Osteocyte (in vitro differentiated cells): ENCODE results near the gene TP53. TPM values are rescaled to one million over a fixed set of nuclear protein-coding genes. Genes with fewer than 3 reads are reported as not detected.

Source experiments
- DNase-seq: peaks from one replicate; pipeline ENCODE4 v3.0.0; 2021; ENCODE audit warnings: mixed read lengths; ENCODE audit not compliant: unreplicated experiment; ENCODE audit errors: extremely low spot score
- H3K27ac Mint-ChIP-seq: one replicate; pipeline ENCODE4 v1.8.0; 2021; ENCODE audit warnings: mild to moderate bottlenecking, mixed read lengths; ENCODE audit not compliant: unreplicated experiment
- H3K27me3 Mint-ChIP-seq: one replicate; pipeline ENCODE4 v1.8.0; 2021; ENCODE audit warnings: mixed read lengths; ENCODE audit not compliant: unreplicated experiment
- H3K36me3 Mint-ChIP-seq: one replicate; pipeline ENCODE4 v1.8.0; 2021; ENCODE audit warnings: mixed read lengths; ENCODE audit not compliant: unreplicated experiment
- H3K4me1 Mint-ChIP-seq: one replicate; pipeline ENCODE4 v1.8.0; 2021; ENCODE audit warnings: mixed read lengths; ENCODE audit not compliant: unreplicated experiment
- H3K4me3 Mint-ChIP-seq: one replicate; pipeline ENCODE4 v1.8.0; 2021; ENCODE audit warnings: mild to moderate bottlenecking, moderate library complexity, mixed read lengths; ENCODE audit not compliant: unreplicated experiment
- H3K9me3 Mint-ChIP-seq: one replicate; pipeline ENCODE4 v1.8.0; 2021; ENCODE audit warnings: mixed read lengths; ENCODE audit not compliant: unreplicated experiment
- total RNA-seq: library from RNA; stranded (reverse); gene quantifications from 2 replicates; pipeline ENCODE4 v1.2.1, GENCODE V29; 2021
- TF ChIP-seq, protein P1 (sequence below): fragments of 200-600 bp; sonication (generic); IDR thresholded peaks from 2 replicates; pipeline ENCODE4 v1.5.0; 2021; ENCODE audit warnings: antibody characterized with exemption, mild to moderate bottlenecking, moderate library complexity

The TP53 gene
- total RNA-seq, 1 donor from 2014 or later = 99.5 TPM

- DNase-seq = no peak
- Mint-ChIP-seq H3K4me3 (no peak overlapping the region), H3K9me3 (peaks cover 6% of the 10 kb centered on the region), H3K27ac (no peak overlapping the region), H3K4me1 (peaks cover 2% of the 10 kb centered on the region), H3K36me3 (peaks cover 38% of the 10 kb centered on the region), H3K27me3 (no peaks in the 10 kb centered on the region)
- TF ChIP-seq, protein P1, sequence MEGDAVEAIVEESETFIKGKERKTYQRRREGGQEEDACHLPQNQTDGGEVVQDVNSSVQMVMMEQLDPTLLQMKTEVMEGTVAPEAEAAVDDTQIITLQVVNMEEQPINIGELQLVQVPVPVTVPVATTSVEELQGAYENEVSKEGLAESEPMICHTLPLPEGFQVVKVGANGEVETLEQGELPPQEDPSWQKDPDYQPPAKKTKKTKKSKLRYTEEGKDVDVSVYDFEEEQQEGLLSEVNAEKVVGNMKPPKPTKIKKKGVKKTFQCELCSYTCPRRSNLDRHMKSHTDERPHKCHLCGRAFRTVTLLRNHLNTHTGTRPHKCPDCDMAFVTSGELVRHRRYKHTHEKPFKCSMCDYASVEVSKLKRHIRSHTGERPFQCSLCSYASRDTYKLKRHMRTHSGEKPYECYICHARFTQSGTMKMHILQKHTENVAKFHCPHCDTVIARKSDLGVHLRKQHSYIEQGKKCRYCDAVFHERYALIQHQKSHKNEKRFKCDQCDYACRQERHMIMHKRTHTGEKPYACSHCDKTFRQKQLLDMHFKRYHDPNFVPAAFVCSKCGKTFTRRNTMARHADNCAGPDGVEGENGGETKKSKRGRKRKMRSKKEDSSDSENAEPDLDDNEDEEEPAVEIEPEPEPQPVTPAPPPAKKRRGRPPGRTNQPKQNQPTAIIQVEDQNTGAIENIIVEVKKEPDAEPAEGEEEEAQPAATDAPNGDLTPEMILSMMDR = peak; percentile 53
These were observed 14.1 kb downstream of the TP53 start for GRCh38 chr17:7673239-7673638.

DNA sequence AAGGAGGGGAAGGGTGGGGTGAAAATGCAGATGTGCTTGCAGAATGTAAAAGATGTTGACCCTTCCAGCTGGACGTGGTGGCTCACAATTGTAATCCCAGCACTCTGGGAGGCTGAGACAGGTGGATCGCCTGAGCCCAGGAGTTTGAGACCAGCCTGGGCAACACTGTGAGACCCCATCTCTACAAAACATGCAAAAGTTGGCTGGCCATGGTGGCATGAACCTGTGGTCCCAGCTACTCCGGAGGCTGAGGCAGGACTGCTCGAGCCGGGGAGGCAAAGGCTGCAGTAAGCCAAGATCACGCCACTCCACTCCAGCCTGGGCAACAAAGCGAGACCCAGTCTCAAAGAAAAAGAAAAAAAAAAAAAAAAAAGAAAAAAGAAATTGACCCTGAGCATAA, 18.8 kb downstream of the TP53 start:
- TF ChIP-seq, protein P1 = no peak
- no peak overlapping the region for H3K4me3 Mint-ChIP-seq
- H3K4me1 Mint-ChIP-seq = no peaks in the 10 kb centered on the region

GRCh38 chr17:7667656-7668406, 19.5 kb downstream of the TP53 start:
- no peak for DNase-seq
- Mint-ChIP-seq H3K4me1 (no peaks in the 10 kb centered on the region), H3K27me3 (no peaks in the 10 kb centered on the region), H3K9me3 (no peaks in the 10 kb centered on the region), H3K4me3 (no peak overlapping the region), H3K27ac (no peak overlapping the region), H3K36me3 (peaks cover 23% of the 10 kb centered on the region)
- TF ChIP-seq, protein P1 = no peak

More for the DNA sequence above, 18.8 kb downstream of the TP53 start:
- DNase-seq = no peak
- H3K36me3 Mint-ChIP-seq = peaks cover 29% of the 10 kb centered on the region
- H3K9me3 Mint-ChIP-seq = no peaks in the 10 kb centered on the region
- H3K27ac Mint-ChIP-seq = no peak overlapping the region
- H3K27me3 Mint-ChIP-seq = no peaks in the 10 kb centered on the region

GRCh38 chr17:7656958-7657609, 30.2 kb downstream of the TP53 start:
- no peak overlapping the region for H3K4me3 Mint-ChIP-seq
- DNase-seq = no peak

GRCh38 chr17:7655541-7655840, 31.8 kb downstream of the TP53 start:
- no peaks in the 10 kb centered on the region for H3K36me3 Mint-ChIP-seq
- H3K27me3 Mint-ChIP-seq = peaks cover 31% of the 10 kb centered on the region
- no peak for DNase-seq
- no peak overlapping the region for H3K4me3 Mint-ChIP-seq
- no peaks in the 10 kb centered on the region for H3K9me3 Mint-ChIP-seq
- no peak overlapping the region for H3K27ac Mint-ChIP-seq
- H3K4me1 Mint-ChIP-seq = peaks cover 17% of the 10 kb centered on the region
- TF ChIP-seq, protein P1 = no peak

More at GRCh38 chr17:7656958-7657609, 30.2 kb downstream of the TP53 start:
- H3K9me3 Mint-ChIP-seq = no peaks in the 10 kb centered on the region
- H3K27me3 Mint-ChIP-seq = peaks cover 25% of the 10 kb centered on the region
- TF ChIP-seq, protein P1 = no peak
- no peaks in the 10 kb centered on the region for H3K36me3 Mint-ChIP-seq
- no peak overlapping the region for H3K27ac Mint-ChIP-seq
- peaks cover 6% of the 10 kb centered on the region for H3K4me1 Mint-ChIP-seq
